ENCODE data around the gene HSPH1.
"Not testable (repeated sequence)": the region's sequence is repeated elsewhere in the genome, so short reads cannot be mapped to it uniquely, and the experiment has no call there.

The HSPH1 gene

GRCh38 chr13:31177813-31178495 is 16.2 kb upstream of the HSPH1 start:
- not testable (repeated sequence) for DNase-seq

- DNase-seq: no peak
Measured at GRCh38 chr13:31175847-31176532, 14.3 kb upstream of the HSPH1 start.

- DNase-seq: peak; percentile 39
Measured at GRCh38 chr13:31174018-31174417, 12.3 kb upstream of the HSPH1 start.

- peak; percentile 91 for DNase-seq
Measured at GRCh38 chr13:31172535-31172934, 10.8 kb upstream of the HSPH1 start.

- DNase-seq: no peak
Measured at GRCh38 chr13:31172001-31172400, 10.3 kb upstream of the HSPH1 start.

- DNase-seq: no peak
Measured at GRCh38 chr13:31168736-31169135, 7.0 kb upstream of the HSPH1 start.

- no peak for DNase-seq
Measured at GRCh38 chr13:31168166-31168565, 6.5 kb upstream of the HSPH1 start.

- DNase-seq: no peak
Measured at GRCh38 chr13:31167490-31167889, 5.8 kb upstream of the HSPH1 start.

GRCh38 chr13:31166591-31166990 is 4.9 kb upstream of the HSPH1 start:
- no peak for DNase-seq

- peak; percentile 98 for DNase-seq
Measured at GRCh38 chr13:31162151-31163008, 676 bp upstream of the HSPH1 start.

- peak; percentile 64 for DNase-seq
Measured at GRCh38 chr13:31160857-31161556, 697 bp downstream of the HSPH1 start.

- DNase-seq: no peak
Measured at GRCh38 chr13:31159306-31159705, 2.4 kb downstream of the HSPH1 start.

- DNase-seq: no peak
Measured at GRCh38 chr13:31154939-31155338, 6.8 kb downstream of the HSPH1 start.

GRCh38 chr13:31151837-31152236 is 9.9 kb downstream of the HSPH1 start:
- DNase-seq: no peak

- DNase-seq: no peak
Measured at GRCh38 chr13:31150315-31150985, 11.3 kb downstream of the HSPH1 start.

- DNase-seq: no peak
Measured at GRCh38 chr13:31149604-31150003, 12.1 kb downstream of the HSPH1 start.

GRCh38 chr13:31145417-31145816 is 16.3 kb downstream of the HSPH1 start:
- no peak for DNase-seq

GRCh38 chr13:31138515-31138914 is 23.2 kb downstream of the HSPH1 start:
- DNase-seq: no peak

- no peak for DNase-seq
Measured at GRCh38 chr13:31136724-31137123, 25.0 kb downstream of the HSPH1 start.

- DNase-seq: no peak
Measured at GRCh38 chr13:31134039-31134711, 27.5 kb downstream of the HSPH1 start.

- DNase-seq: no peak
Measured at GRCh38 chr13:31133621-31134020, 28.1 kb downstream of the HSPH1 start.
